ENCODE data around the gene SMIM5. TPM values are rescaled to one million over a fixed set of nuclear protein-coding genes. Genes with fewer than 3 reads are reported as not detected.

SMIM5 gene
- polyA plus RNA-seq, 2 of the 4 experiments (the other 2 are of a cell fraction) = 0.15 to 0.25 TPM

GRCh38 chr17:75634376-75634740, 1.1 kb downstream of the SMIM5 start:
- no peak for FAIRE-seq

DNA sequence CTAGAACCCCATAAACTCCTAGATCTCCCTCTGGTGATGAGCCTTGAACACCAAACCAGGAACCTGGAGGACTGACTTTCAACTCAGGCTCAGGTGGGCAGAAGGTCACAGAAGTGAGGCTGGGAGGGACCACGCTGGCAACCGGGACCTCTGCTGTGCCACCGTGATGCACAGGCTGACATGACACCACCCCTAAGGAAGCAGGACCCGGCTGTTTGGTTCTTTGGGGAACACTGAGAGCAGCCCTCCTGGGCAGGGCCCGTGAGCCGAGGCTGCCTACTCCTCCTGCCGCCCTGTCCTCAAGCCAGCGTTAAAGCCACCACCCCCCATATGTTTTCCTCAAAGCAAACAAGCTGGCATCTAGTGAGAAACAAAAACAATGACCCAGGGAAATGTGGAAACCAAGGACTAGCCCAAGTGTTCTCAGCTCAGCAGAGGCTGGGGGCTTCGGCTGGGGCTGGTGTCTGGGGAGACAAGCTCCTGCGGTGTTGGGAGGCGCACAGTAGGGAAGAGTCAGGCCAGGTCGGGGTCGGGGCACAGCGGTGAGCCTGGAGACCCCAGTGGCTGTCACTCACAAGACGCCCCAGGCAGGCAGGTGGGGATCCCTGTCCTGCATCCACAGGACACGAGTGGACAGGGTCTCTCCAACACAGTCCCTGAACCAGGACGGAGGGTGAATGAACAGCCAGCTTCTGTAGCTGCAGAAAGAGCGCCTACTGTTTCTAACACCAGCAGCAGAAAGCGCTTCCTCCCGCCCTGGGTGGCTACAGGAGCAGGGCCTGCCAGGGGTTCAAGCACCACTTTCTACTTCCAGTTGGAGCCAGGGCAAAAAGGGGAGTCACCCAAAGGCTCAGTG, 1.7 kb downstream of the SMIM5 start:
- POLR2A ChIA-PET = no interaction called here
- 79% methylated on average over 19 of the region's 20 CpGs for WGBS (ENCODE audit: missing lambda C conversion rate)
- FAIRE-seq = no peak
- ATAC-seq = no peak
- no peak overlapping the region for H3K4me3 ChIP-seq
- no peak for DNase-seq (ENCODE audit: low read depth in 1 of 2, low spot score in 1 of 2)
- no peak for TF ChIP-seq HOXA7 (CRISPR knock-in tag; IDR thresholded peaks at IDR 0.05)
- CTCF ChIA-PET = interaction anchor here (1.1 to 51.3 kb wide), 19 partner anchors 2 to 215 kb away, joined by 3 to 2254 read pairs (median 12); partner anchors contain the start of genes GALK1, MYO15B, RECQL5 and SAP30BP
- peaks cover 19% of the 10 kb centered on the region for H3K4me1 ChIP-seq
- H3K27ac ChIP-seq = no peak overlapping the region; a peak in 1 of 6 replicates
- H3K9me3 ChIP-seq = no peaks in the 10 kb centered on the region
- no peak overlapping the region for H3K4me2 ChIP-seq

More at GRCh38 chr17:75634376-75634740, 1.1 kb downstream of the SMIM5 start:
- no peaks in the 10 kb centered on the region for H3K9me3 ChIP-seq
- peak overlapping the region in 1 of 2 experiments; percentile 86; a peak in 3 of 6 replicates for H3K27ac ChIP-seq
- H3K4me2 ChIP-seq = peak overlapping the region; percentile 64
- no peak for DNase-seq (ENCODE audit: low read depth in 1 of 2, low spot score in 1 of 2)
- ATAC-seq = no peak
- H3K4me3 ChIP-seq = no peak overlapping the region
- 96% methylated on average over 4 of the region's 9 CpGs for WGBS (ENCODE audit: missing lambda C conversion rate)
- no peak for TF ChIP-seq TFCP2L1 (CRISPR knock-in tag; IDR thresholded peaks at IDR 0.05)
- no peak for TF ChIP-seq ZC3H11A (IDR thresholded peaks at IDR 0.05)
- TF ChIP-seq JUNB (IDR thresholded peaks at IDR 0.05) = no peak
- TF ChIP-seq PBX3 (IDR thresholded peaks at IDR 0.05) = no peak
- TF ChIP-seq, protein P1, sequence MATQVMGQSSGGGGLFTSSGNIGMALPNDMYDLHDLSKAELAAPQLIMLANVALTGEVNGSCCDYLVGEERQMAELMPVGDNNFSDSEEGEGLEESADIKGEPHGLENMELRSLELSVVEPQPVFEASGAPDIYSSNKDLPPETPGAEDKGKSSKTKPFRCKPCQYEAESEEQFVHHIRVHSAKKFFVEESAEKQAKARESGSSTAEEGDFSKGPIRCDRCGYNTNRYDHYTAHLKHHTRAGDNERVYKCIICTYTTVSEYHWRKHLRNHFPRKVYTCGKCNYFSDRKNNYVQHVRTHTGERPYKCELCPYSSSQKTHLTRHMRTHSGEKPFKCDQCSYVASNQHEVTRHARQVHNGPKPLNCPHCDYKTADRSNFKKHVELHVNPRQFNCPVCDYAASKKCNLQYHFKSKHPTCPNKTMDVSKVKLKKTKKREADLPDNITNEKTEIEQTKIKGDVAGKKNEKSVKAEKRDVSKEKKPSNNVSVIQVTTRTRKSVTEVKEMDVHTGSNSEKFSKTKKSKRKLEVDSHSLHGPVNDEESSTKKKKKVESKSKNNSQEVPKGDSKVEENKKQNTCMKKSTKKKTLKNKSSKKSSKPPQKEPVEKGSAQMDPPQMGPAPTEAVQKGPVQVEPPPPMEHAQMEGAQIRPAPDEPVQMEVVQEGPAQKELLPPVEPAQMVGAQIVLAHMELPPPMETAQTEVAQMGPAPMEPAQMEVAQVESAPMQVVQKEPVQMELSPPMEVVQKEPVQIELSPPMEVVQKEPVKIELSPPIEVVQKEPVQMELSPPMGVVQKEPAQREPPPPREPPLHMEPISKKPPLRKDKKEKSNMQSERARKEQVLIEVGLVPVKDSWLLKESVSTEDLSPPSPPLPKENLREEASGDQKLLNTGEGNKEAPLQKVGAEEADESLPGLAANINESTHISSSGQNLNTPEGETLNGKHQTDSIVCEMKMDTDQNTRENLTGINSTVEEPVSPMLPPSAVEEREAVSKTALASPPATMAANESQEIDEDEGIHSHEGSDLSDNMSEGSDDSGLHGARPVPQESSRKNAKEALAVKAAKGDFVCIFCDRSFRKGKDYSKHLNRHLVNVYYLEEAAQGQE (IDR thresholded peaks at IDR 0.05) = no peak
- TF ChIP-seq CHD4 (IDR thresholded peaks at IDR 0.05; ENCODE audit: borderline replicate concordance) = no peak
- no peak for TF ChIP-seq RCOR1 (IDR thresholded peaks at IDR 0.05; ENCODE audit: low read depth, low read length)
- no peak for TF ChIP-seq BCL3 (IDR thresholded peaks at IDR 0.05)
- TF ChIP-seq FOSB (CRISPR knock-in tag; IDR thresholded peaks at IDR 0.05) = no peak
- TF ChIP-seq RAD21 (conservative IDR thresholded peaks at IDR 0.05 in 1 of 2, IDR thresholded peaks at IDR 0.05 in 1 of 2) = no peak
- TF ChIP-seq NFE2L2 (conservative IDR thresholded peaks at IDR 0.05; ENCODE audit: low read length) = no peak
- TF ChIP-seq SMC3 (IDR thresholded peaks at IDR 0.05) = no peak
- TF ChIP-seq HOXB5 (CRISPR knock-in tag; IDR thresholded peaks at IDR 0.05) = no peak
- TF ChIP-seq E2F6 (IDR thresholded peaks at IDR 0.05; ENCODE audit: borderline replicate concordance, low read depth) = no peak
- no peak for TF ChIP-seq HEYL (CRISPR knock-in tag; IDR thresholded peaks at IDR 0.05)
- no peak for TF ChIP-seq GATA3 (IDR thresholded peaks at IDR 0.05; ENCODE audit: borderline replicate concordance)
- TF ChIP-seq KDM5A (IDR thresholded peaks at IDR 0.05) = no peak
- no peak for TF ChIP-seq KDM1A (IDR thresholded peaks at IDR 0.05; ENCODE audit: low read depth)
- no peak for TF ChIP-seq EHMT2 (IDR thresholded peaks at IDR 0.05; ENCODE audit: low read depth)
- peaks cover 19% of the 10 kb centered on the region for H3K4me1 ChIP-seq
- ChIA-PET POLR2A (interaction anchor here (0.6 to 2.0 kb wide), 2 partner anchors 9 to 114 kb away, joined by 3 to 7 read pairs; no protein-coding TSS in a partner anchor), CTCF (interaction anchor here (0.6 to 51.3 kb wide), 39 partner anchors 1 to 297 kb away, joined by 3 to 2254 read pairs (median 7); partner anchors contain the start of genes GALK1, ITGB4, LLGL2 and MYO15B)
